NCI-H1105 treated with DMSO at 0.1 percent for 48 hours (cell line): Measurements from ENCODE around the gene ASXL2.
"Not testable (repeated sequence)": the region's sequence is repeated elsewhere in the genome, so short reads cannot be mapped to it uniquely, and the experiment has no call there.

ENCODE experiments used
- DNase-seq: peaks from one replicate; lab custom pipeline; 2025; lab: John Stamatoyannopoulos, UW

Gene ASXL2

GRCh38 chr2:25891672-25892071 is 13.4 kb upstream of the ASXL2 start:
- no peak for DNase-seq

- no peak for DNase-seq
Measured at GRCh38 chr2:25887624-25888242, 9.4 kb upstream of the ASXL2 start.

- no peak for DNase-seq
Measured at GRCh38 chr2:25885933-25886332, 7.6 kb upstream of the ASXL2 start.

GRCh38 chr2:25881764-25882163 is 3.5 kb upstream of the ASXL2 start:
- DNase-seq: no peak

GRCh38 chr2:25879133-25879730 is 945 bp upstream of the ASXL2 start:
- no peak for DNase-seq

- DNase-seq: peak; percentile 70
Measured at GRCh38 chr2:25877431-25878360, 591 bp downstream of the ASXL2 start.

- DNase-seq: no peak
Measured at GRCh38 chr2:25872134-25872533, 6.2 kb downstream of the ASXL2 start.

- no peak for DNase-seq
Measured at GRCh38 chr2:25867396-25868003, 10.8 kb downstream of the ASXL2 start.

GRCh38 chr2:25856377-25856776 is 21.9 kb downstream of the ASXL2 start:
- DNase-seq: no peak

- no peak for DNase-seq
Measured at GRCh38 chr2:25855065-25855464, 23.2 kb downstream of the ASXL2 start.

- DNase-seq: no peak
Measured at GRCh38 chr2:25854613-25855012, 23.7 kb downstream of the ASXL2 start.

GRCh38 chr2:25853038-25853638 is 25.1 kb downstream of the ASXL2 start:
- DNase-seq: no peak

- peak; percentile 31 for DNase-seq
Measured at GRCh38 chr2:25851740-25852503, 26.4 kb downstream of the ASXL2 start.

GRCh38 chr2:25850400-25850799 is 27.9 kb downstream of the ASXL2 start:
- DNase-seq: not testable (repeated sequence)

GRCh38 chr2:25849350-25849749 is 28.9 kb downstream of the ASXL2 start:
- DNase-seq: not testable (repeated sequence)

- DNase-seq: no peak
Measured at GRCh38 chr2:25845843-25846505, 32.3 kb downstream of the ASXL2 start.

GRCh38 chr2:25844089-25844488 is 34.2 kb downstream of the ASXL2 start:
- no peak for DNase-seq

- DNase-seq: no peak
Measured at GRCh38 chr2:25842155-25842554, 36.1 kb downstream of the ASXL2 start.

- no peak for DNase-seq
Measured at GRCh38 chr2:25838152-25838756, 40.0 kb downstream of the ASXL2 start.

- no peak for DNase-seq
Measured at GRCh38 chr2:25835906-25836305, 42.4 kb downstream of the ASXL2 start.
